Liver (tissue), 9 donors: ENCODE measurements around the gene HDAC9. TPM values are rescaled to one million over a fixed set of nuclear protein-coding genes. Genes with fewer than 3 reads are reported as not detected.

Source experiments
- DNase-seq: peaks from one replicate; pipeline ENCODE4 v3.0.0-alpha.2; 2017; ENCODE audit warnings: low spot score
- H3K27ac ChIP-seq, 2 donors: one replicate each; pipeline ENCODE4 v1.7.0; 2013; ENCODE audit warnings: inconsistent platforms in 2 of 2, low read length in 2 of 2, control low read depth in 1 of 2, low read depth in 1 of 2, mild to moderate bottlenecking in 1 of 2
- H3K27me3 ChIP-seq, 4 donors: one replicate each; pipeline versions ENCODE4 v1.6.1 to v1.7.0; 2013; ENCODE audit warnings: low read length in 3 of 4, inconsistent platforms in 1 of 4, mild to moderate bottlenecking in 1 of 4, moderate library complexity in 1 of 4; ENCODE audit not compliant: control insufficient read depth in 4 of 4, insufficient read depth in 4 of 4
- H3K36me3 ChIP-seq, 4 donors: one replicate each; pipeline versions ENCODE4 v1.6.1 to v1.7.0; 2013; ENCODE audit warnings: low read length in 3 of 4, mild to moderate bottlenecking in 3 of 4, low read depth in 1 of 4, moderate library complexity in 1 of 4; ENCODE audit not compliant: control insufficient read depth in 4 of 4, insufficient read depth in 3 of 4
- H3K4me1 ChIP-seq, 4 donors: one replicate each; pipeline versions ENCODE4 v1.6.1 to v1.7.0; 2013; ENCODE audit warnings: low read length in 3 of 4, mild to moderate bottlenecking in 3 of 4, moderate library complexity in 1 of 4; ENCODE audit not compliant: control insufficient read depth in 4 of 4, insufficient read depth in 4 of 4
- H3K4me3 ChIP-seq, 3 donors: one replicate each; pipeline versions ENCODE4 v1.6.1 to v1.7.0; 2013; ENCODE audit warnings: low read length in 3 of 3, control low read depth in 1 of 3, low read depth in 1 of 3, mild to moderate bottlenecking in 1 of 3
- H3K9ac ChIP-seq, 2 donors: one replicate each; pipeline ENCODE4 v1.7.0; 2013; ENCODE audit warnings: low read length in 2 of 2, mild to moderate bottlenecking in 2 of 2, moderate library complexity in 2 of 2, control low read depth in 1 of 2, low read depth in 1 of 2
- H3K9me3 ChIP-seq, 4 donors: one replicate each; pipeline versions ENCODE4 v1.6.1 to v1.7.0; 2013; ENCODE audit warnings: low read length in 3 of 4; ENCODE audit not compliant: control insufficient read depth in 4 of 4
- ATF3 ChIP-seq: IDR thresholded peaks from 2 replicates; pipeline ENCODE4 v1.6.1; 2016; ENCODE audit warnings: antibody characterized with exemption
- CTCF ChIP-seq: fragments of 150-350 bp; IDR thresholded peaks from 2 replicates; pipeline ENCODE4 v1.5.1; 2017; ENCODE audit warnings: improper control_type of control experiment, low read depth, low read length; ENCODE audit not compliant: missing input control
- EGR1 ChIP-seq, 2 donors: IDR thresholded peaks; 2 replicates each; pipeline ENCODE4 v1.6.1; 2016 to 2018; ENCODE audit warnings: antibody characterized with exemption in 2 of 2, low read depth in 2 of 2
- FOXA1 ChIP-seq: IDR thresholded peaks from 2 replicates; pipeline ENCODE4 v1.6.1; 2016; ENCODE audit warnings: antibody characterized with exemption
- FOXA2 ChIP-seq: IDR thresholded peaks from 2 replicates; pipeline ENCODE4 v1.6.1; 2016; ENCODE audit warnings: antibody characterized with exemption
- GABPA ChIP-seq, 2 donors: IDR thresholded peaks in 1 of 2; conservative IDR thresholded peaks in 1 of 2; 2 replicates each; pipeline ENCODE4 v1.6.1; 2016; ENCODE audit warnings: antibody characterized with exemption in 2 of 2, mild to moderate bottlenecking in 1 of 2, moderate library complexity in 1 of 2
- HNF4A ChIP-seq, 2 donors: conservative IDR thresholded peaks; 2 replicates each; pipeline ENCODE4 v1.6.1; 2016; ENCODE audit warnings: antibody characterized with exemption in 2 of 2, mild to moderate bottlenecking in 2 of 2
- HNF4G ChIP-seq: IDR thresholded peaks from 2 replicates; pipeline ENCODE4 v1.6.1; 2016; ENCODE audit warnings: antibody characterized with exemption
- JUND ChIP-seq, 2 donors: IDR thresholded peaks; 2 replicates each; pipeline ENCODE4 v1.6.1; 2016; ENCODE audit warnings: antibody characterized with exemption in 2 of 2
- NR2F2 ChIP-seq: IDR thresholded peaks from 2 replicates; pipeline ENCODE4 v1.6.1; 2016; ENCODE audit warnings: antibody characterized with exemption
- RAD21 ChIP-seq, 2 donors: IDR thresholded peaks; 2 replicates each; pipeline ENCODE4 v1.6.1; 2016; ENCODE audit warnings: antibody characterized with exemption in 2 of 2, mild to moderate bottlenecking in 2 of 2
- RXRA ChIP-seq, 2 donors: IDR thresholded peaks; 2 replicates each; pipeline ENCODE4 v1.6.1; 2017 to 2018; ENCODE audit warnings: antibody characterized with exemption in 2 of 2, mild to moderate bottlenecking in 1 of 2
- SP1 ChIP-seq: IDR thresholded peaks from 2 replicates; pipeline ENCODE4 v1.6.1; 2018; ENCODE audit warnings: antibody characterized with exemption, mild to moderate bottlenecking
- TAF1 ChIP-seq: conservative IDR thresholded peaks from 2 replicates; pipeline ENCODE4 v1.6.1; 2016; ENCODE audit warnings: antibody characterized with exemption, mild to moderate bottlenecking
- YY1 ChIP-seq: IDR thresholded peaks from 2 replicates; pipeline ENCODE4 v1.6.1; 2016; ENCODE audit warnings: antibody characterized with exemption, mild to moderate bottlenecking
- WGBS: extraction: QIAGEN DNeasy Blood & Tissue Kit; methylation state at CpG from one replicate; pipeline ENCODE4 v1.1.7; 2013; 5-methylcytosine and 5-hydroxymethylcytosine counted together
- polyA plus RNA-seq, 2 donors: library from polyadenylated mRNA; stranded (reverse) in 1 of 2; unstranded in 1 of 2; fragments of 200-250 nt in 1 of 2; fragments of >200 nt in 1 of 2; fragmentation: Nextera tagmentation in 1 of 2; extraction: Ambion mirVana in 1 of 2; gene quantifications; one replicate each; pipeline versions ENCODE4 v1.2.1 to v1.2.3, GENCODE V29; 2013 to 2015
- total RNA-seq, 2 donors: library from RNA; depleted of rRNA; stranded (reverse); fragments of >200 nt; gene quantifications; one replicate each; pipeline ENCODE4 v1.2.3, GENCODE V29; 2014
- TF ChIP-seq, protein P1 (sequence below): IDR thresholded peaks from 2 replicates; pipeline ENCODE4 v1.6.1; 2016; ENCODE audit warnings: antibody characterized with exemption
- TF ChIP-seq, protein P2 (sequence below): IDR thresholded peaks from 2 replicates; pipeline ENCODE4 v1.6.1; 2016; ENCODE audit warnings: antibody characterized with exemption
- TF ChIP-seq, protein P3 (sequence below): IDR thresholded peaks from 2 replicates; pipeline ENCODE4 v1.6.1; 2016; ENCODE audit warnings: antibody characterized with exemption, mild to moderate bottlenecking
- donor health status: healthy.
- donor health status: healthy.
- donor health status: healthy.
- donor health status: healthy.
- donor health status: healthy.

The HDAC9 gene
- total and polyA plus RNA-seq, 4 donors, result 1.0 to 10.1 (median 2.3) TPM

DNA sequence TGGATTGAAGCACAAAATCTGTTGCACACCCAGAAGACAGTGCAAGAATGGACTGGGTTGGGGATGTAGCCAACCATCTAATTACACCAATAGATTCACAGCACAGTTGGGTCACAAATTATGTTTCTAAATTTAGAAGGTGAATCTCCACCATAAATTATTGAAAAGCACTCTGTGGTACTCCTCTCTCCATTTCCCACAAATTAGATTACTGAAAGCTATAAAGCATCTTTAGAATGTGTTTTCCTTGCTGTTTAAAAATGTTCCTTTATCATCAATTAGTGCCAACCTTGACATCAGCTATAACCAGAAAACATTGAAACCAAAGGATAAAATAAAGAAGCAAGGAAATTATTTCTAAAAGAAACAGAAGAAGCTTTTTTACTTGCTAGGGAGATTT is 39.9 kb upstream of the HDAC9 start (continued):
- no peak for TF ChIP-seq HNF4G
- TF ChIP-seq, protein P1, sequence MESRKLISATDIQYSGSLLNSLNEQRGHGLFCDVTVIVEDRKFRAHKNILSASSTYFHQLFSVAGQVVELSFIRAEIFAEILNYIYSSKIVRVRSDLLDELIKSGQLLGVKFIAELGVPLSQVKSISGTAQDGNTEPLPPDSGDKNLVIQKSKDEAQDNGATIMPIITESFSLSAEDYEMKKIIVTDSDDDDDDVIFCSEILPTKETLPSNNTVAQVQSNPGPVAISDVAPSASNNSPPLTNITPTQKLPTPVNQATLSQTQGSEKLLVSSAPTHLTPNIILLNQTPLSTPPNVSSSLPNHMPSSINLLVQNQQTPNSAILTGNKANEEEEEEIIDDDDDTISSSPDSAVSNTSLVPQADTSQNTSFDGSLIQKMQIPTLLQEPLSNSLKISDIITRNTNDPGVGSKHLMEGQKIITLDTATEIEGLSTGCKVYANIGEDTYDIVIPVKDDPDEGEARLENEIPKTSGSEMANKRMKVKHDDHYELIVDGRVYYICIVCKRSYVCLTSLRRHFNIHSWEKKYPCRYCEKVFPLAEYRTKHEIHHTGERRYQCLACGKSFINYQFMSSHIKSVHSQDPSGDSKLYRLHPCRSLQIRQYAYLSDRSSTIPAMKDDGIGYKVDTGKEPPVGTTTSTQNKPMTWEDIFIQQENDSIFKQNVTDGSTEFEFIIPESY, result no peak
- no peak for TF ChIP-seq JUND (IDR thresholded peaks at IDR 0.05)
- no peak for TF ChIP-seq NR2F2

DNA sequence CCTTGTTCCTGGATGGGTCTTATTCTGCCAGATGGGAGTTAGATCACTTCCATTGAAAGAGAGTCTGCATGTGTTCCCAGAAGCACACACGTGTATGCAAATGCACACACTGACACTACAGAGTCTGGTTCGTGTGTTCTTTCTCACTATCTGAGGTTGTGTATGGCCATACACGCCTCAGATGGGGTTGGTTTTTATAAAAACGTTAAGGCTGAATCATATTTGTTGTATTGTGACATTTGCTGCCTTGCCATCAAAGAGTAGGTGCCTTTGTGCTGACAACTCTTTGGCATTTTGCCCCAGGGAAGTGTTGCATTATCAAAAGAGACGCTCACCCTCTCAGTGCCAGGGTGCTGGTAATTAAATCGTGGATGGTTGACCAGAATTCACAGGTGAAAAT is 37.7 kb upstream of the HDAC9 start:
- no peaks in the 10 kb centered on the region for H3K27me3 ChIP-seq
- no peaks in the 10 kb centered on the region for H3K36me3 ChIP-seq
- 60% methylated on average over 6 of the region's 6 CpGs for WGBS
- H3K9me3 ChIP-seq, result no peaks in the 10 kb centered on the region
- no peak for DNase-seq
- no peaks in the 10 kb centered on the region for H3K4me1 ChIP-seq
- no peak overlapping the region for H3K27ac ChIP-seq
- H3K9ac ChIP-seq, result no peak overlapping the region
- TF ChIP-seq, protein P1, result no peak
- TF ChIP-seq ATF3, result no peak
- no peak for TF ChIP-seq GABPA (IDR thresholded peaks at IDR 0.05 in 1 of 2, conservative IDR thresholded peaks at IDR 0.05 in 1 of 2)
- TF ChIP-seq, protein P2, sequence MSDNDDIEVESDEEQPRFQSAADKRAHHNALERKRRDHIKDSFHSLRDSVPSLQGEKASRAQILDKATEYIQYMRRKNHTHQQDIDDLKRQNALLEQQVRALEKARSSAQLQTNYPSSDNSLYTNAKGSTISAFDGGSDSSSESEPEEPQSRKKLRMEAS, result no peak
- TF ChIP-seq HNF4A (conservative IDR thresholded peaks at IDR 0.05), result no peak
- no peak for TF ChIP-seq SP1
- TF ChIP-seq HNF4G, result no peak
- TF ChIP-seq NR2F2, result no peak
- no peak for TF ChIP-seq RAD21 (IDR thresholded peaks at IDR 0.05)
- TF ChIP-seq TAF1, result no peak
- TF ChIP-seq EGR1 (IDR thresholded peaks at IDR 0.05; ENCODE audit: low read depth in 2 of 2), result no peak
- TF ChIP-seq JUND (IDR thresholded peaks at IDR 0.05), result no peak
- TF ChIP-seq, protein P3, sequence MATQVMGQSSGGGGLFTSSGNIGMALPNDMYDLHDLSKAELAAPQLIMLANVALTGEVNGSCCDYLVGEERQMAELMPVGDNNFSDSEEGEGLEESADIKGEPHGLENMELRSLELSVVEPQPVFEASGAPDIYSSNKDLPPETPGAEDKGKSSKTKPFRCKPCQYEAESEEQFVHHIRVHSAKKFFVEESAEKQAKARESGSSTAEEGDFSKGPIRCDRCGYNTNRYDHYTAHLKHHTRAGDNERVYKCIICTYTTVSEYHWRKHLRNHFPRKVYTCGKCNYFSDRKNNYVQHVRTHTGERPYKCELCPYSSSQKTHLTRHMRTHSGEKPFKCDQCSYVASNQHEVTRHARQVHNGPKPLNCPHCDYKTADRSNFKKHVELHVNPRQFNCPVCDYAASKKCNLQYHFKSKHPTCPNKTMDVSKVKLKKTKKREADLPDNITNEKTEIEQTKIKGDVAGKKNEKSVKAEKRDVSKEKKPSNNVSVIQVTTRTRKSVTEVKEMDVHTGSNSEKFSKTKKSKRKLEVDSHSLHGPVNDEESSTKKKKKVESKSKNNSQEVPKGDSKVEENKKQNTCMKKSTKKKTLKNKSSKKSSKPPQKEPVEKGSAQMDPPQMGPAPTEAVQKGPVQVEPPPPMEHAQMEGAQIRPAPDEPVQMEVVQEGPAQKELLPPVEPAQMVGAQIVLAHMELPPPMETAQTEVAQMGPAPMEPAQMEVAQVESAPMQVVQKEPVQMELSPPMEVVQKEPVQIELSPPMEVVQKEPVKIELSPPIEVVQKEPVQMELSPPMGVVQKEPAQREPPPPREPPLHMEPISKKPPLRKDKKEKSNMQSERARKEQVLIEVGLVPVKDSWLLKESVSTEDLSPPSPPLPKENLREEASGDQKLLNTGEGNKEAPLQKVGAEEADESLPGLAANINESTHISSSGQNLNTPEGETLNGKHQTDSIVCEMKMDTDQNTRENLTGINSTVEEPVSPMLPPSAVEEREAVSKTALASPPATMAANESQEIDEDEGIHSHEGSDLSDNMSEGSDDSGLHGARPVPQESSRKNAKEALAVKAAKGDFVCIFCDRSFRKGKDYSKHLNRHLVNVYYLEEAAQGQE, result no peak
- TF ChIP-seq YY1, result no peak
- TF ChIP-seq CTCF, result no peak
- TF ChIP-seq RXRA (IDR thresholded peaks at IDR 0.05), result no peak
- TF ChIP-seq FOXA1, result no peak
- TF ChIP-seq FOXA2, result no peak
- H3K4me3 ChIP-seq, result no peak overlapping the region
